ENCODE measurements around the gene ANTXR1.

Gene ANTXR1

DNA sequence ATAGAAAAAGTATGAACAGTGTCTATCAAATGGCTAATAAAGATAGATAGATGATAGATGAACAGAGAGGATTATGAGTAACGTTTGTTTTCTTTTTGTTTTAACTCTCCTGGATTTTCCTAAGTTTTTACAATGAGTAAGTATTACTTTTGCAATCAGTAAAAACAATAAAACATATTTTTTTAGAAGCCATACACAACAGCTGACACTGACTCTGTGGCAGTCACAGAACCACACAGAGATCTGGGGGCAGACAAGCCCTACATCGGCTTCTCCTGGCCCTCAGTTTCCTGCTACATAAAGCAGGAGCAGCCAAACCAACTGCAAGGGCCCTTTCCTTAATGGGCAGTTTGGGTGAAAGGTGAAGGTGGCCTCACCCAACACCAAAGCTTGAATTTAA lies 63.6 kb downstream of the ANTXR1 start:
- DNase-seq, result no peak

GRCh38 chr2:69077252-69077950 lies 64.4 kb downstream of the ANTXR1 start:
- DNase-seq, result no peak

DNA sequence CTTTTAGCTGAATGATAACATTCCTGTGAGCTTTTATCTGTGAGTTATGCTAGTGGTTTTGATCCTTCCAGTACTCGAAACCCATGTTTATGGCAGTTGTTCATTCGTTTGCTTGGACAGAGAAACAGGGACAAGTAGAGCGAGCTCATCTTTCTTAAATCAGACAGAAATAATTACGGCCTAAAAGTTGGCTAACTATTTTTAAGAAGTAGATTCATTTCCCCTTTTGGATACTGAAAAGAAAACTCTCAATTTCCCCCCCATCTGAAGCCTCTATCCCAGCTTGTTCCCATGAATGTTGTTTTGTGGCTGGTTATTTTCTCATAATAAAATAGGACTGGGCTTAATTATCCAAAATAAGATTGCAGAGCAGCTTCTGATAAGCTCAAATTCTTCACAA lies 67.1 kb downstream of the ANTXR1 start:
- peak; percentile 66 for DNase-seq

- DNase-seq, result peak; percentile 54
Measured at GRCh38 chr2:69081001-69081580, 68.1 kb downstream of the ANTXR1 start.

DNA sequence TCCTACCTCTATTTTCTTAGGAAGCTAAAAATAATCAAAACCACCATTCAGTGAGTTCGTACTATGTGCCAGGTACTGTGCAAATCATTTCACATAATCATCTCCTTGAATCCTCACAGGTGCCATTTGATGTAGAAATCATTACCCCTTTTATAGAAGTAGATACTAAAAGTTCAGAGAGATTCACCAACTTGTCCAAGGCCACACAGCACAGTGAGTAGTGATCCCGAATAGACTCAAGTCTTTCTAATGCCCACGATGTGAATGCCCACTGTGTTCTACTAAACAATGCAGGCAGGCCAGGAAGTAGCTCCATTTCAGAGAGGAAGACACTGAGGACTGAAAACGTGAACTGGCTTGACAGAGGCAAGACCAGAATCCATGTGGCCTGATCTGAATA lies 68.8 kb downstream of the ANTXR1 start:
- DNase-seq, result no peak

- DNase-seq, result peak; percentile 41
Measured at GRCh38 chr2:69082430-69082997, 69.5 kb downstream of the ANTXR1 start.

- DNase-seq, result peak; percentile 37
Measured at GRCh38 chr2:69083235-69083748, 70.3 kb downstream of the ANTXR1 start.

GRCh38 chr2:69084492-69084891 lies 71.5 kb downstream of the ANTXR1 start:
- DNase-seq, result no peak

- no peak for DNase-seq
Measured at GRCh38 chr2:69086466-69086865, 73.5 kb downstream of the ANTXR1 start.

DNA sequence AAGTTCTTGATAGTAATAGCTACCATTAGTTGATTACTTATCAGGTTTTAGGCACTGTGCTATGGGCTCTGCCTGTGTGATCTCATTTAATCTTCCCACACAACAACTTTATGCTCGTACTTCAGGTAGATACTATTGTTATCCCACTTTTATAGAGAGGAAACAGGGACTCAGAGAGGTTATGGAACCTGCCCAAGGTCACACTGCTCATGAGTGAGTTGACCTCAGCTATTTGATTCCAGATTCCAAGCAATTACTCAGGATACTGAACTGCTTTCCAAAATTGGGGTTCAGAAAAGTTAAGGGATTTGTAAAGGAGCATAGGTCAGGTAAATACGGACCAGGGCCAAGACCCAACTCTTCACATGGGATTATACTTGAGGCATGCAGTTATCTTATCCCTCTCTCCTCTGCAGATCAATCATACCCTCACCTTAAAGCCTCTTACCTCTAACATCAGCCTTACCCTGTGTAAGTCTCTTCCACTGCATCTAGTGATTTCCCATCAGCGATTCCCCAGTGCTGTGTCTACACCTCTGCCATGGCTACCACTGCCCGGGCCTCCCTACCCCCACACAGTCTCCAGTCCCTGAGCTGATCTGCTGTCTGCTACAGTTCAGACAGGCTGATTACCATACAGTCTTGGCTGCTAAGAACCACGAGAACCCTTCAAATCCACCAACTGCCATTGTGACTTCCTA lies 74.4 kb downstream of the ANTXR1 start:
- no peak for DNase-seq

GRCh38 chr2:69087912-69088240 lies 74.9 kb downstream of the ANTXR1 start:
- DNase-seq, result no peak

DNA sequence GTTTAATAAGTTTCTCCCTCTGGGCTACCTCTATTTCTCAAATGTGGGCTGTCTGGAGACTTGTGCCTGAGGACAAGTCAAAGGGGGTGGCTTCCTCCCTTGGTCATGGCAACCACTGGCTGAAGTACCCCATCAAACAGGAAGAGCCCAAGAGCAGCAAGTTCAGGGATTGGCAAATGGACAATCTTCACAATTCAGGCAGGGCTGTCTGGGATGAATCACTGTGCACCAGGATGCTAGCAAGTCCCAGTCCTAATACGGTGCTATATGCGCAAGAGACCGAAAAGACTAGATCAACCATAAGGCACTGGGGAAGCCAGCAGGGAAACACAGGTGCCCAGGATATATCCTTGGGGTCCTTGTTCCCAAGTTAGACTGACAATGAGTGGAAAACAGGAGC lies 75.5 kb downstream of the ANTXR1 start:
- no peak for DNase-seq

GRCh38 chr2:69089266-69089665 lies 76.3 kb downstream of the ANTXR1 start:
- DNase-seq, result no peak

- no peak for DNase-seq
Measured at GRCh38 chr2:69089998-69090397, 77.0 kb downstream of the ANTXR1 start.

GRCh38 chr2:69090820-69091219 lies 77.8 kb downstream of the ANTXR1 start:
- DNase-seq, result peak; percentile 53

GRCh38 chr2:69092857-69093256 lies 79.9 kb downstream of the ANTXR1 start:
- peak; percentile 14 for DNase-seq

GRCh38 chr2:69095305-69095704 lies 82.3 kb downstream of the ANTXR1 start:
- DNase-seq, result no peak

DNA sequence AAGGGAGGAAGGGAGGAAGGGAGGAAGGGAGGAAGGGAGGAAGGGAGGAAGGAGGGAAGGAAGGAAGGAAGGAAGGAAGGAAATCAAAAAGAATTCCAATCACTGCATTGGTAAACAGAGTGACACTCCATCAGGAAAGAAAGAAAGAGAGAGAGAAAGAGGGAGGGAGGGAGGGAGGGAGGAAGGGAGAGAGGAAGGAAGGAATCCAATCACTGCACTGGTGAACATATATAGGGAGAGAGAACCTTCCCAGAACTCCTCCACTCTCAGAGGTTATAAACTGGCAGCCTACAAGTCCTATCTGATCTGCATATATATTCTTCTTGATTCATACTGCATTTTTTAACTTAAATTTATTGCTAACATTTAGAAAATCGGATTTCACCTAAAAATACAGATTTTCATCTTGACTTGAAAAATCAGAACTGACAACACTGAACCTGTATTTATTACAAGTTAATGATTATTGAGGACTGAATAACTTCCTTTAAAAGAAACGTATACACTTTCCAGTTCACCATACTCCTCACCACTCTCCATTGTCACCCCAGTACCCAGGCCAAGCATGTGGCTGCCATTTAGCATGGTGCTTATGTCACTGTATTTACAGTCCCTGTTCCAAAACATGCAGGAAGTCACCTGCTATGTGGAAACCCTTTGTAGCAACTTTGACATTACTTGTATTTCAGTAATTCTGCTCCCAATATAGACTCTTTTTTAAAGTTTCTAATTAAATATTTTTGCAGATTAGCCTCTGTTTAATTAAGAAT lies 83.5 kb downstream of the ANTXR1 start:
- no peak for DNase-seq

DNA sequence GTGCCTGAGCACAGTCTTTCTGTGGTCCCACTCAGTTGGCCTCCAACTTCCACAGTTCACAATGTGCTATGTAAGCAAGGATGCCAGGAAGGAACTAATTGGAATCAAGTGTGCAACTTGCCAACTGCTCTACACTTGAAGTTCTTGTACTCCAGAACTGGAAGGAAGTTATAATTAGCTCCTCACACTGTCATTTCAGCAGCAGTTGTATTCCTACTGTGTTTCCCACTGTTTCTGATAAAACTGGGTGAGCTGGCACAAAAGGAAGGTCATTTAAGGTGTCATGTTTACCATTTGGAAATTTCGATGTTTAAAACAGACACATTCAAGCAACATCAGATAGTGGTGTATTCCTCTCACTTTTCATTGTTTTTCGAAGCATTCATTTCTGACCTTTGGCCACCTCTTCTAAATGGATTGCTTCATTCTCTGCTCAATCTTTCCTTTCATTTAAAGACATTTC lies 84.2 kb downstream of the ANTXR1 start:
- no peak for DNase-seq

- DNase-seq, result no peak
Measured at GRCh38 chr2:69097891-69098655, 85.1 kb downstream of the ANTXR1 start.

DNA sequence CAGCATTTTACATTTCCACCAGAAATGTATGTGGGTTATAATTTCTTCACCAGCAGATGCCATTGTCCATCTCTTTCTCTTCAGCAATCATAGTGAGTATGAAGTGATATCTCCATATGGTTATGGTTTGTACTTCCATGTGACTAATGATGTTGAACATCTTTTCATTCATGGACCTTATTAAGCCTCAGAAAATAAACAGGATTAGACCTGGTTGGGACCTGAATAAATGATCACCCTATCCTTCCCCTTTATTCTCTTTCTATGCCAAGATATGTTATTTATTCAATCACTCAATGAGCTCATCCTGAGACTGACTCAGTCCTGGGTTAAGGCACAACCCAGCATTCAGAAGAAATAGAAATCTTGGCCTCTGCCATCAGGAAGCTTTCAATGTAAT lies 86.6 kb downstream of the ANTXR1 start:
- no peak for DNase-seq

- DNase-seq, result no peak
Measured at GRCh38 chr2:69100220-69100723, 87.3 kb downstream of the ANTXR1 start.

Measured in MV-4-11 (cell line).